A673 (cell line): ENCODE measurements around the gene RXRA. TPM values are rescaled to one million over a fixed set of nuclear protein-coding genes. Genes with fewer than 3 reads are reported as not detected.
A peak's percentile ranks its signal among the peaks of the same experiment; 100 is the strongest.

ENCODE experiments used
- BruUV-seq: library from RNA; stranded (reverse); fragments of 400-500 nt; replicated peaks from 2 replicates; lab custom pipeline; 2021; lab: Mats Ljungman, UMichigan
- CTCF ChIA-PET: fragments of 300-600 bp; sonication (Branson Sonifier 250); formaldehyde crosslinking; loops from one replicate; lab custom pipeline; 2022; ENCODE audit warnings: antibody characterized with exemption; lab: Charles Lee
- POLR2A ChIA-PET: fragments of 300-600 bp; sonication (Branson Sonifier 250); formaldehyde crosslinking; loops from one replicate; lab custom pipeline; 2022; ENCODE audit warnings: antibody characterized with exemption; ENCODE audit not compliant: low non-redundant PET; lab: Charles Lee
- DNase-seq: peaks from one replicate; pipeline ENCODE4 v3.0.0-alpha.2; 2015; ENCODE audit warnings: low spot score
- H3K27ac ChIP-seq: fragments of 200-600 bp; sonication (generic); 2 replicates; pipeline ENCODE4 v1.5.1; 2016; ENCODE audit warnings: mixed run types, low read depth, mild to moderate bottlenecking, mixed read lengths, antibody characterized with exemption, low read length; ENCODE audit not compliant: poor library complexity, severe bottlenecking
- H3K27me3 ChIP-seq: fragments of 200-600 bp; sonication (generic); replicated peaks from 2 replicates; pipeline ENCODE4 v1.6.1; 2017; ENCODE audit warnings: mixed run types, low read depth, mild to moderate bottlenecking, mixed read lengths, antibody characterized with exemption, low read length; ENCODE audit not compliant: insufficient read depth, poor library complexity
- H3K36me3 ChIP-seq: fragments of 200-600 bp; sonication (generic); 2 replicates; pipeline ENCODE4 v1.6.1; 2016; ENCODE audit warnings: mixed run types, mild to moderate bottlenecking, mixed read lengths, antibody characterized with exemption, low read length; ENCODE audit not compliant: insufficient read depth, poor library complexity, severe bottlenecking
- H3K4me1 ChIP-seq: fragments of 200-600 bp; sonication (generic); 2 replicates; pipeline ENCODE4 v1.6.1; 2017; ENCODE audit warnings: mixed run types, mild to moderate bottlenecking, mixed read lengths, antibody characterized with exemption, low read length; ENCODE audit not compliant: insufficient read depth, poor library complexity, severe bottlenecking
- H3K4me3 ChIP-seq: fragments of 200-600 bp; sonication (generic); 2 replicates; pipeline ENCODE4 v1.5.1; 2016; ENCODE audit warnings: low read depth, mixed run types, mild to moderate bottlenecking, mixed read lengths, low read length; ENCODE audit not compliant: poor library complexity, severe bottlenecking
- H3K9me3 ChIP-seq: fragments of 200-600 bp; sonication (generic); 2 replicates; pipeline ENCODE4 v1.6.1; 2016; ENCODE audit warnings: mixed run types, low read depth, mild to moderate bottlenecking, mixed read lengths, antibody characterized with exemption, low read length; ENCODE audit not compliant: poor library complexity, severe bottlenecking
- EZH2 ChIP-seq: fragments of 200-600 bp; sonication (generic); IDR thresholded peaks from 2 replicates; pipeline ENCODE4 v1.6.1; 2017; ENCODE audit warnings: borderline replicate concordance, low read depth, mild to moderate bottlenecking, mixed read lengths, antibody characterized with exemption, low read length; ENCODE audit not compliant: poor library complexity, severe bottlenecking
- intact Hi-C: fragments of 100-400 bp; cut with micrococcal nuclease; formaldehyde crosslinking; loops from one replicate; pipeline ENCODE4 v1.10.0; 2022; ENCODE audit not compliant: unreplicated experiment
- total RNA-seq: library from RNA; stranded (reverse); gene quantifications from 2 replicates; pipeline ENCODE4 v1.2.3, GENCODE V29; 2021
- TF ChIP-seq, protein P1 (sequence below): fragments of 300-800, 200-600 bp; sonication (generic); conservative IDR thresholded peaks from 2 replicates; pipeline ENCODE4 v1.5.1; 2017; ENCODE audit warnings: low read depth, mild to moderate bottlenecking, antibody characterized with exemption, low read length, moderate library complexity, mixed read lengths

The RXRA gene
- total RNA-seq, 1 experiment from 2014 or later, result 54.1 TPM

GRCh38 chr9:134348404-134349155 is 22.3 kb downstream of the RXRA start:
- ChIA-PET CTCF (no interaction called here), POLR2A (no interaction called here)
- no TSS peak for BruUV-seq
- H3K36me3 ChIP-seq, result no peaks in the 10 kb centered on the region
- H3K27ac ChIP-seq, result no peak overlapping the region
- no peak overlapping the region for H3K4me3 ChIP-seq
- no peaks in the 10 kb centered on the region for H3K9me3 ChIP-seq
- TF ChIP-seq, protein P1, sequence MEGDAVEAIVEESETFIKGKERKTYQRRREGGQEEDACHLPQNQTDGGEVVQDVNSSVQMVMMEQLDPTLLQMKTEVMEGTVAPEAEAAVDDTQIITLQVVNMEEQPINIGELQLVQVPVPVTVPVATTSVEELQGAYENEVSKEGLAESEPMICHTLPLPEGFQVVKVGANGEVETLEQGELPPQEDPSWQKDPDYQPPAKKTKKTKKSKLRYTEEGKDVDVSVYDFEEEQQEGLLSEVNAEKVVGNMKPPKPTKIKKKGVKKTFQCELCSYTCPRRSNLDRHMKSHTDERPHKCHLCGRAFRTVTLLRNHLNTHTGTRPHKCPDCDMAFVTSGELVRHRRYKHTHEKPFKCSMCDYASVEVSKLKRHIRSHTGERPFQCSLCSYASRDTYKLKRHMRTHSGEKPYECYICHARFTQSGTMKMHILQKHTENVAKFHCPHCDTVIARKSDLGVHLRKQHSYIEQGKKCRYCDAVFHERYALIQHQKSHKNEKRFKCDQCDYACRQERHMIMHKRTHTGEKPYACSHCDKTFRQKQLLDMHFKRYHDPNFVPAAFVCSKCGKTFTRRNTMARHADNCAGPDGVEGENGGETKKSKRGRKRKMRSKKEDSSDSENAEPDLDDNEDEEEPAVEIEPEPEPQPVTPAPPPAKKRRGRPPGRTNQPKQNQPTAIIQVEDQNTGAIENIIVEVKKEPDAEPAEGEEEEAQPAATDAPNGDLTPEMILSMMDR, result no peak
- no peak for TF ChIP-seq EZH2
- H3K27me3 ChIP-seq, result no peaks in the 10 kb centered on the region
- no peak for DNase-seq
- peaks cover 38% of the 10 kb centered on the region for H3K4me1 ChIP-seq
- intact Hi-C loops, result no loop called here

DNA sequence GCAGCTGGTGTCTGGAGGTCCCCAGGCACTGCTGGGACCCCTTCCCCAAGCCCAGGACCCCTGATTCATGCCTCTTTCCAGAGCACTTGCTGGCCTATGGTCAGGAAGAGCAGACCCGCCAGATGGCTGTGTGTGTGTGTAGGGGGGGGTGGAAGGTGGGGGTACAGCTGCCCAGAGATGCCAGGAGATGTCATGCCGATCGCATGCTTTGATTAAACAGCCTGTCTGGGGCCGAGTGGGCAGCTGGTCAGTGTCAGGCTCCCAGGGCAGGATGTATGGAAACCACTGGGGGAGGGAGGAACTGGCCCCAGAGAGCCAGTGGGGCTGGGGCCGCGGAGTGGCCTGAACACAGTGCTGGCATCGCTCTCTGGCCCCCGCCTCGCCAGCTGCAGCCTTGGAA is 23.7 kb downstream of the RXRA start:
- no peaks in the 10 kb centered on the region for H3K9me3 ChIP-seq
- DNase-seq, result no peak
- intact Hi-C loops, result no loop called here
- H3K27me3 ChIP-seq, result no peaks in the 10 kb centered on the region
- CTCF ChIA-PET, result no interaction called here
- POLR2A ChIA-PET, result interaction anchor here (0.5 kb wide), 1 partner anchor 168 kb away, joined by 3 read pairs; no protein-coding TSS in a partner anchor
- no peak overlapping the region for H3K4me3 ChIP-seq
- H3K4me1 ChIP-seq, result peaks cover 25% of the 10 kb centered on the region
- H3K27ac ChIP-seq, result peak overlapping the region; percentile 42
- TF ChIP-seq, protein P1, result no peak
- no peak for TF ChIP-seq EZH2
- no peaks in the 10 kb centered on the region for H3K36me3 ChIP-seq
- no TSS peak for BruUV-seq

DNA sequence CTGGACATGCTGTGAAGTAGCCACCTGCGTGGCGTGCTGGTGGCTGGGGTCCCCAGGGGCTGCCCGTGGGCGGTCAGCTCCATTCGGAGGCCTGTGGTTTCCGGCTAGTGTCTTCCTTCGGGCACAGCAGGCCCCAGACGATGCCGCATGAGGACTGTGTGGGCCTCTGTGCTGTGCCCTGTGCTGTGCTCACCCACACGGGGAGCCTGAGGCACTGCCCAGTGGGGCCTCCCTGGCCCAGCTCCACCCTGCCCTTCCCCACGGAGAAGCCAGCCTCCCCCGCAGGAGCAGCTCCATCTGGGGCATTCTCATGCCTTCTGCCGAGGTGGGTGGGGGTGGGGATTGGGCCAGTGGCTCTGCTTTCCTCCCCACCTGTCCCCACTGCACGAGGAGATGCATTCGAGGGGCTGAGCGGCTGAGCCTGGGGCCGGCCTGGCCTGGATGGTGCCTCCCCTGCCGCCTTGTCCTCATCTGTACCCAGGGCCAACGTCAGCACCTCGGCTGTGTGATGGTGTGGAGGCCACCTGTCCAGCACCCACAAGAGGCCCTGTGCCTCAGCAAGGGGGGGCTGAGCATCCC is 24.2 kb downstream of the RXRA start:
- no TSS peak for BruUV-seq
- H3K36me3 ChIP-seq, result no peaks in the 10 kb centered on the region
- no peak for DNase-seq
- no peak for TF ChIP-seq EZH2
- TF ChIP-seq, protein P1, result no peak
- peaks cover 25% of the 10 kb centered on the region for H3K4me1 ChIP-seq
- H3K27ac ChIP-seq, result peak overlapping the region; percentile 42
- H3K27me3 ChIP-seq, result no peaks in the 10 kb centered on the region
- POLR2A ChIA-PET, result interaction anchor here (0.5 kb wide), 1 partner anchor 169 kb away, joined by 3 read pairs; no protein-coding TSS in a partner anchor
- intact Hi-C loops, result no loop called here
- CTCF ChIA-PET, result no interaction called here
- H3K9me3 ChIP-seq, result no peaks in the 10 kb centered on the region
- no peak overlapping the region for H3K4me3 ChIP-seq
